SK-N-MC (cell line): ENCODE measurements around the gene POLR1G.

Source experiments
- DNase-seq: peaks from one replicate; pipeline ENCODE4 v3.0.0-alpha.2; 2011; ENCODE audit warnings: low read depth, low spot score
- H3K27ac ChIP-seq: fragments of 200-600 bp; sonication (generic); 2 replicates; pipeline ENCODE4 v1.5.1; 2016; ENCODE audit warnings: mixed run types
- H3K36me3 ChIP-seq: fragments of 200-600 bp; sonication (generic); 2 replicates; pipeline ENCODE4 v1.6.1; 2017; ENCODE audit warnings: antibody characterized with exemption, low read length, mixed read lengths; ENCODE audit not compliant: insufficient read depth
- H3K4me3 ChIP-seq: fragments of 200-600 bp; sonication (generic); 2 replicates; pipeline ENCODE4 v1.5.1; 2016
- H3K9ac ChIP-seq: fragments of 200-600 bp; sonication (generic); 2 replicates; pipeline ENCODE4 v1.8.0; 2017; ENCODE audit warnings: mixed run types, mixed read lengths; ENCODE audit not compliant: insufficient read length
- H3K9me3 ChIP-seq: fragments of 200-600 bp; sonication (generic); 2 replicates; pipeline ENCODE4 v1.6.1; 2017; ENCODE audit warnings: low read depth, mild to moderate bottlenecking, antibody characterized with exemption, low read length, moderate library complexity, mixed read lengths
- EZH2 ChIP-seq: fragments of 200-600 bp; sonication (generic); IDR thresholded peaks from one replicate; pipeline ENCODE4 v1.6.1; 2017; ENCODE audit warnings: antibody characterized with exemption
- FOXP2 ChIP-seq: optimal IDR thresholded peaks from 2 replicates; pipeline ENCODE3; 2011; ENCODE audit warnings: mild to moderate bottlenecking, moderate library complexity; ENCODE audit not compliant: insufficient read depth; ENCODE audit errors: extremely low read length, control extremely low read depth
- POLR2AphosphoS5 ChIP-seq: IDR thresholded peaks from 2 replicates; pipeline ENCODE4 v1.6.1; 2012; ENCODE audit warnings: mild to moderate bottlenecking, low read depth, low read length, borderline replicate concordance

POLR1G gene

GRCh38 chr19:45455707-45456499 lies 49.5 kb downstream of the POLR1G start:
- H3K9me3 ChIP-seq = no peaks in the 10 kb centered on the region
- H3K27ac ChIP-seq = no peak overlapping the region
- H3K9ac ChIP-seq = no peak overlapping the region
- no peaks in the 10 kb centered on the region for H3K36me3 ChIP-seq
- DNase-seq = no peak
- TF ChIP-seq POLR2AphosphoS5 (no peak), EZH2 (no peak), FOXP2 (no peak)
- H3K4me3 ChIP-seq = no peak overlapping the region

GRCh38 chr19:45456500-45456815 lies 50.0 kb downstream of the POLR1G start:
- Histone ChIP-seq H3K9ac (no peak overlapping the region), H3K4me3 (no peak overlapping the region), H3K27ac (no peak overlapping the region), H3K36me3 (no peaks in the 10 kb centered on the region), H3K9me3 (no peaks in the 10 kb centered on the region)
- TF ChIP-seq FOXP2 (no peak), POLR2AphosphoS5 (no peak)
- DNase-seq = no peak

- H3K4me3 ChIP-seq = no peak overlapping the region
- no peaks in the 10 kb centered on the region for H3K36me3 ChIP-seq
- H3K27ac ChIP-seq = no peak overlapping the region
- no peak overlapping the region for H3K9ac ChIP-seq
- H3K9me3 ChIP-seq = no peaks in the 10 kb centered on the region
- DNase-seq = no peak
- TF ChIP-seq EZH2 (no peak), FOXP2 (no peak), POLR2AphosphoS5 (no peak)
These were observed 51.3 kb downstream of the POLR1G start for GRCh38 chr19:45457776-45458175.
